Stimulated activated naive CD8-positive, alpha-beta T cell treated with anti-CD3 and anti-CD28 coated beads, Interleukin-15, Interleukin-2, amounts not matched to agents 100 U/mL and 50 U/mL, for 24 hours (primary cell): Measurements from ENCODE around the gene WDR62.
A peak's percentile ranks its signal among the peaks of the same experiment; 100 is the strongest.
"Not testable (repeated sequence)": the region's sequence is repeated elsewhere in the genome, so short reads cannot be mapped to it uniquely, and the experiment has no call there.

Experiments
- ATAC-seq: fragments of 150-1000 bp; cut with Tn5 transposase; one replicate; pipeline ENCODE4 v1.10.0; 2021
- DNase-seq: peaks from one replicate; pipeline ENCODE4 v3.0.0; 2021

WDR62 gene

GRCh38 chr19:36110487-36111199 lies 55.9 kb downstream of the WDR62 start, which contains the start of gene OVOL3:
Gene OVOL3, plus strand, starts transcription at chr19:36111143. Its CDS starts 60 bp downstream, at chr19:36111203.
- DNase-seq (no peak), ATAC-seq (no peak)

- no peak for ATAC-seq
These were observed 56.5 kb downstream of the WDR62 start for GRCh38 chr19:36111200-36111539.

GRCh38 chr19:36112678-36113077 lies 58.0 kb downstream of the WDR62 start:
- DNase-seq (no peak), ATAC-seq (no peak)

More at GRCh38 chr19:36111200-36111539, 56.5 kb downstream of the WDR62 start:
- no peak for DNase-seq

GRCh38 chr19:36113425-36113824 lies 58.7 kb downstream of the WDR62 start:
- no peak for DNase-seq

GRCh38 chr19:36113894-36114720 lies 59.4 kb downstream of the WDR62 start:
- ATAC-seq: no peak
- peak; percentile 25 for DNase-seq

More at GRCh38 chr19:36113425-36113824, 58.7 kb downstream of the WDR62 start:
- ATAC-seq: no peak

GRCh38 chr19:36114721-36115452 lies 60.2 kb downstream of the WDR62 start, which contains the start of gene POLR2I:
Gene POLR2I, minus strand, starts transcription at chr19:36114875. Its CDS starts 19 bp downstream, at chr19:36114856.
- DNase-seq: peak; percentile 99
- ATAC-seq: peak; percentile 95

- DNase-seq: peak; percentile 91
- ATAC-seq: peak; percentile 67
These were observed 61.0 kb downstream of the WDR62 start, which contains the start of gene TBCB for GRCh38 chr19:36115453-36116343. Gene TBCB, plus strand, starts transcription at chr19:36115468. Its CDS starts 93 bp downstream, at chr19:36115561.

GRCh38 chr19:36116344-36116637 lies 61.6 kb downstream of the WDR62 start:
- no peak for DNase-seq
- no peak for ATAC-seq

- DNase-seq: no peak
- no peak for ATAC-seq
These were observed 65.6 kb downstream of the WDR62 start for GRCh38 chr19:36120092-36120983.

GRCh38 chr19:36120984-36121358 lies 66.3 kb downstream of the WDR62 start:
- ATAC-seq (no peak), DNase-seq (no peak)

- no peak for ATAC-seq
- DNase-seq: no peak
These were observed 66.9 kb downstream of the WDR62 start for GRCh38 chr19:36121486-36122124.

- ATAC-seq: no peak
- peak; percentile 29 for DNase-seq
These were observed 70.9 kb downstream of the WDR62 start for GRCh38 chr19:36125557-36125956.

- DNase-seq: no peak
- no peak for ATAC-seq
These were observed 73.7 kb downstream of the WDR62 start for GRCh38 chr19:36128392-36128736.

GRCh38 chr19:36131221-36131620 lies 76.5 kb downstream of the WDR62 start:
- not testable (repeated sequence) for DNase-seq, ATAC-seq

- not testable (repeated sequence) for ATAC-seq, DNase-seq
These were observed 80.2 kb downstream of the WDR62 start for GRCh38 chr19:36134867-36135266.

- ATAC-seq (no peak), DNase-seq (no peak)
These were observed 82.4 kb downstream of the WDR62 start for GRCh38 chr19:36136964-36137686.

GRCh38 chr19:36139120-36139472 lies 84.4 kb downstream of the WDR62 start:
- no peak for ATAC-seq

GRCh38 chr19:36139473-36140303 lies 85.0 kb downstream of the WDR62 start, which contains the start of gene CAPNS1:
Gene CAPNS1, plus strand, starts transcription at chr19:36140066. Its CDS starts 946 bp downstream, at chr19:36141012.
- DNase-seq (peak; percentile 98), ATAC-seq (peak; percentile 85)

More at GRCh38 chr19:36139120-36139472, 84.4 kb downstream of the WDR62 start:
- DNase-seq: no peak
